Measurements from ENCODE around the gene UBL5.

Gene UBL5

DNA sequence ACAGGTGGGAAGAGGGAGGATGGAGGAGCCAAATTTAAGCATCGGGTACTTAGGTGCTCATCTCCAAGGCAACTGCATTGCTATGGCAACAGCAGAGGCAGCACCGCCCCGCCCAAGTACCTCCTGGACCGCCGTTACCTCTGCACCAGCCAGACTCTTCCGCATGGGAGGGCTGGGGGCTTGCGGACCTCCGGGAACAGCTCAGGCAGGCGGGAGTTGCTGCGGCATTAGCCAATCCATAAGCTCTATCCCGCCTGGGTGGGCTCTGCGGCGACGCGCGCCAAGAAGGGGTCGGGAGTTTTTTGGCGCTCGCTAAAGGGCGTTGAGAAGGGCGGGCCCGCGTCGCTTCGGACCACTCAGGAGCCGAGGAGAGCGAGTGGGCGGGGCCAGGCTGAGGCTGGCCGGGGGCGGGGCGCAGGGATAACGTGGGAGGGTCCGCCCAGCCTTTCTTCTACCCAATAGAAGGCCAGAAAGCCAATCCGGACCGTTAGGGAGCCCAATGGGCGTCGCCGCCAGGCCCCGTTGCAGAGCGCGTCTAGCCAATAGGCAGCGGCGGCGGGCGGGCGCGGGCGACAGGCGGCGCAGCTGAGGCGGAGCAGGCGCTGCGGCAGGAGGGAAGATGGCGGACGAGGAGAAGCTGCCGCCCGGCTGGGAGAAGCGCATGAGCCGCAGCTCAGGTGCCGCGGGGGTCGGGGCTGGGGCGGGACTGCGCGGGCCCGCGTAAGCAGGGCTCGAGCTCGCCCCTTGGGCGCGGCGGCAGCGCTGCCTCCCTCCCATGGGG, 7.2 kb downstream of the UBL5 start, which contains the start of gene PIN1:
Gene PIN1, plus strand, starts transcription at position 593 of the 781 bp plus-strand sequence. Its CDS starts 27 bp downstream, at position 620.
- Histone ChIP-seq H2AFZ (ENCODE audit: low read length) (no peak within 1 kb of the TSS), H4K20me1 (ENCODE audit: insufficient read depth, low read length) (no peaks in the 10 kb centered on the region), H3K9ac (ENCODE audit: low read length) (peak within 1 kb of the TSS; percentile 84), H3F3A (ENCODE audit: insufficient read depth, low read length) (no peaks in the 10 kb centered on the region), H3K27me3 (ENCODE audit: insufficient read depth, low read length) (no peaks in the 10 kb centered on the region), H3K4me2 (ENCODE audit: low read length) (peak within 1 kb of the TSS; percentile 84), H3K79me2 (ENCODE audit: insufficient read depth, low read length) (peaks cover 11% of the 10 kb centered on the region), H3K9me3 (ENCODE audit: low read length) (no peaks in the 10 kb centered on the region), H3K4me1 (ENCODE audit: insufficient read depth, low read length, severe bottlenecking) (peaks cover 13% of the 10 kb centered on the region), H3K9me2 (ENCODE audit: low read depth, low read length) (no peaks in the 10 kb centered on the region), H3K36me3 (ENCODE audit: insufficient read depth, low read length) (peaks cover 21% of the 10 kb centered on the region), H3K27ac (ENCODE audit: low read depth, low read length, poor library complexity, severe bottlenecking) (no peak within 1 kb of the TSS), H3K4me3 (ENCODE audit: low read depth, low read length, poor library complexity, severe bottlenecking) (peak within 1 kb of the TSS; percentile 91)
- no peak for TF ChIP-seq EZH2 (IDR thresholded peaks at IDR 0.05; ENCODE audit: borderline replicate concordance, low read length)
- TF ChIP-seq, protein P1, sequence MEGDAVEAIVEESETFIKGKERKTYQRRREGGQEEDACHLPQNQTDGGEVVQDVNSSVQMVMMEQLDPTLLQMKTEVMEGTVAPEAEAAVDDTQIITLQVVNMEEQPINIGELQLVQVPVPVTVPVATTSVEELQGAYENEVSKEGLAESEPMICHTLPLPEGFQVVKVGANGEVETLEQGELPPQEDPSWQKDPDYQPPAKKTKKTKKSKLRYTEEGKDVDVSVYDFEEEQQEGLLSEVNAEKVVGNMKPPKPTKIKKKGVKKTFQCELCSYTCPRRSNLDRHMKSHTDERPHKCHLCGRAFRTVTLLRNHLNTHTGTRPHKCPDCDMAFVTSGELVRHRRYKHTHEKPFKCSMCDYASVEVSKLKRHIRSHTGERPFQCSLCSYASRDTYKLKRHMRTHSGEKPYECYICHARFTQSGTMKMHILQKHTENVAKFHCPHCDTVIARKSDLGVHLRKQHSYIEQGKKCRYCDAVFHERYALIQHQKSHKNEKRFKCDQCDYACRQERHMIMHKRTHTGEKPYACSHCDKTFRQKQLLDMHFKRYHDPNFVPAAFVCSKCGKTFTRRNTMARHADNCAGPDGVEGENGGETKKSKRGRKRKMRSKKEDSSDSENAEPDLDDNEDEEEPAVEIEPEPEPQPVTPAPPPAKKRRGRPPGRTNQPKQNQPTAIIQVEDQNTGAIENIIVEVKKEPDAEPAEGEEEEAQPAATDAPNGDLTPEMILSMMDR (IDR thresholded peaks at IDR 0.05; ENCODE audit: low read length) = peak; percentile 32; the same call in 1 of the 2 replicates

DNA sequence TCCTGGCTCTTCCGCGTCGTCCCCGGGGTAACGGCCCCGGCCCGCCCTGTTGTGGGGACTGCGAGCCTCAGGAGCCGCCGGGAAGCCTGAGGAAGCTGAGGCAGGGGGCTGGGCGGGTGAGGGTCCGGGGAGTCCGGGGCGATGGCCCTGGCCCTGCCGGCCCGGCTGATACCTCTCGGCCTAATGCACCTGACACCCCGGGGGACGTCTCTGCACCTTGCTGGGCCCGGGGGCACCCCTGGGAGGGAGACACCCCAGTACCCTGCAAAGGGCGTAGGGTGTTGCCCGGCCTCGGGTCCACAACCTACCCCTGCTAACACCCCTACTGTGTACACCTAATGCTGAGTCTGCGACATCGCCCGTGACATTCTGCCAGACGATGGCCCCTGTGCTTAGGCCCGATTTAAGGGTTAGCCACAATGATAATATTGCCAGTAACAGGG, 7.8 kb downstream of the UBL5 start:
- Histone ChIP-seq H3K9me3 (ENCODE audit: low read length) (no peaks in the 10 kb centered on the region), H3K79me2 (ENCODE audit: insufficient read depth, low read length) (peaks cover 11% of the 10 kb centered on the region), H3K4me1 (ENCODE audit: insufficient read depth, low read length, severe bottlenecking) (peaks cover 13% of the 10 kb centered on the region), H3K4me3 (ENCODE audit: low read depth, low read length, poor library complexity, severe bottlenecking) (peak overlapping the region; percentile 91), H3K27ac (ENCODE audit: low read depth, low read length, poor library complexity, severe bottlenecking) (no peak overlapping the region), H2AFZ (ENCODE audit: low read length) (no peak overlapping the region), H3K36me3 (ENCODE audit: insufficient read depth, low read length) (peaks cover 22% of the 10 kb centered on the region), H3K27me3 (ENCODE audit: insufficient read depth, low read length) (no peaks in the 10 kb centered on the region), H3K9ac (ENCODE audit: low read length) (peak overlapping the region; percentile 84), H3F3A (ENCODE audit: insufficient read depth, low read length) (no peaks in the 10 kb centered on the region), H4K20me1 (ENCODE audit: insufficient read depth, low read length) (no peaks in the 10 kb centered on the region), H3K9me2 (ENCODE audit: low read depth, low read length) (no peaks in the 10 kb centered on the region), H3K4me2 (ENCODE audit: low read length) (peak overlapping the region; percentile 84)
- TF ChIP-seq, protein P1 (IDR thresholded peaks at IDR 0.05; ENCODE audit: low read length) = no peak
- TF ChIP-seq EZH2 (IDR thresholded peaks at IDR 0.05; ENCODE audit: borderline replicate concordance, low read length) = no peak

DNA sequence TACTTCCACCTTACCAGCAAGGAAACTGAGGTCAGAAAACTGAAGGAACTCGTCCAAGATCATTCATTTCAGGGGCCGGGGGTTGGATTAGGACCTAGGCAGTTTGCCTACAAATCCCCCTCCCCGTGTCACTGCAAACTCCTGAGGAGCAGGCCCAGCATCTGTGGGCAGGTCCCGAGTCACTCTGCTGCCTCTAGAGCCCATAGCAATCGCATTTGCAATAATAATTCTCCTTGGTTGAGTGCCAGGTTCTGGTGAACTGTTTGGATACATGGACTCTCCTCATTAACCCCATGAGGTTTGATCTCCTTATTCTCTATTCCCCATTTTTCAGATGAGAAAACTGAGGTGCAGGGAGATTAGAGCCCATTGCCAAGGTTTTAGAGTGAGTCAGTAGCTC, 8.3 kb downstream of the UBL5 start:
- peaks cover 13% of the 10 kb centered on the region for H3K4me1 ChIP-seq (ENCODE audit: insufficient read depth, low read length, severe bottlenecking)
- peak overlapping the region; percentile 91 for H3K4me3 ChIP-seq (ENCODE audit: low read depth, low read length, poor library complexity, severe bottlenecking)
- H4K20me1 ChIP-seq (ENCODE audit: insufficient read depth, low read length) = no peaks in the 10 kb centered on the region
- H3K36me3 ChIP-seq (ENCODE audit: insufficient read depth, low read length) = peaks cover 27% of the 10 kb centered on the region
- peak overlapping the region; percentile 84 for H3K4me2 ChIP-seq (ENCODE audit: low read length)
- H3K9ac ChIP-seq (ENCODE audit: low read length) = peak overlapping the region; percentile 84
- peaks cover 11% of the 10 kb centered on the region for H3K79me2 ChIP-seq (ENCODE audit: insufficient read depth, low read length)
- H3K27ac ChIP-seq (ENCODE audit: low read depth, low read length, poor library complexity, severe bottlenecking) = no peak overlapping the region
- TF ChIP-seq EZH2 (IDR thresholded peaks at IDR 0.05; ENCODE audit: borderline replicate concordance, low read length) = no peak
- TF ChIP-seq, protein P1 (IDR thresholded peaks at IDR 0.05; ENCODE audit: low read length) = no peak
- no peaks in the 10 kb centered on the region for H3F3A ChIP-seq (ENCODE audit: insufficient read depth, low read length)
- H3K9me3 ChIP-seq (ENCODE audit: low read length) = no peaks in the 10 kb centered on the region
- H2AFZ ChIP-seq (ENCODE audit: low read length) = no peak overlapping the region
- H3K27me3 ChIP-seq (ENCODE audit: insufficient read depth, low read length) = no peaks in the 10 kb centered on the region
- H3K9me2 ChIP-seq (ENCODE audit: low read depth, low read length) = no peaks in the 10 kb centered on the region
